Upper lobe of left lung (tissue), 6 donors: ENCODE results near the gene ENTPD5. TPM values are rescaled to one million over a fixed set of nuclear protein-coding genes. Genes with fewer than 3 reads are reported as not detected.

Experiments used
- ATAC-seq, 2 donors: fragments of 200-7000 bp; cut with Tn5 transposase; one replicate each; pipeline ENCODE4 v1.9.1; 2022; ENCODE audit warnings: mild to moderate bottlenecking in 2 of 2, moderate library complexity in 2 of 2; ENCODE audit not compliant: low FRiP score in 2 of 2
- DNase-seq, 2 donors: peaks; one replicate each; pipeline ENCODE4 v3.0.0-alpha.2; 2019 to 2020
- H3K27ac ChIP-seq, 4 donors: fragments of 200-600 bp; sonication (generic); one replicate each; pipeline ENCODE4 v1.5.1; 2016 to 2019
- H3K27me3 ChIP-seq, 4 donors: fragments of 200-600 bp; sonication (generic); one replicate each; pipeline ENCODE4 v1.5.1; 2017 to 2019
- H3K36me3 ChIP-seq, 4 donors: fragments of 200-600 bp; sonication (generic); one replicate each; pipeline ENCODE4 v1.5.1; 2016 to 2019
- H3K4me1 ChIP-seq, 4 donors: fragments of 200-600 bp; sonication (generic); one replicate each; pipeline ENCODE4 v1.5.1; 2018 to 2019
- H3K4me3 ChIP-seq, 4 donors: fragments of 200-600 bp; sonication (generic); one replicate each; pipeline ENCODE4 v1.5.1; 2017 to 2019; ENCODE audit warnings: mild to moderate bottlenecking in 2 of 4, moderate library complexity in 1 of 4
- H3K9me3 ChIP-seq, 4 donors: fragments of 200-600 bp; sonication (generic); one replicate each; pipeline ENCODE4 v1.5.1; 2018 to 2019
- EP300 ChIP-seq, 4 donors: sonication (generic); formaldehyde crosslinking; IDR thresholded peaks; one replicate each; pipeline ENCODE4 v1.5.1; 2017; ENCODE audit warnings: antibody characterized with exemption in 4 of 4, control low read depth in 2 of 4
- POLR2A ChIP-seq, 4 donors: fragments of 450-650 bp; IDR thresholded peaks; one replicate each; pipeline ENCODE4 v1.5.1; 2016 to 2017; ENCODE audit warnings: antibody characterized with exemption in 4 of 4, mild to moderate bottlenecking in 2 of 4
- POLR2AphosphoS5 ChIP-seq, 2 donors: sonication (generic); formaldehyde crosslinking; IDR thresholded peaks; one replicate each; pipeline ENCODE4 v1.5.1; 2017; ENCODE audit warnings: antibody characterized with exemption in 2 of 2
- WGBS, 2 donors: methylation state at CpG; one replicate each; pipeline ENCODE4 v1.1.5; 2017 to 2018; 5-methylcytosine and 5-hydroxymethylcytosine counted together
- small RNA-seq, 4 donors: library from RNA; depleted of rRNA; stranded (forward); fragments of <200 nt; gene quantifications; one replicate each; pipeline ENCODE3, GENCODE V24; 2016
- total RNA-seq, 6 donors: library from RNA; depleted of rRNA in 4 of 6; stranded (reverse); fragments of >200 nt in 4 of 6; gene quantifications; one replicate each; pipeline versions ENCODE4 v1.1.0 to v1.2.1, GENCODE V29; 2016 to 2021
- TF ChIP-seq, protein P1 (sequence below), 6 experiments: fragments of 450-650 bp in 4 of 6; fragments of 200-600 bp in 2 of 6; sonication (generic) in 2 of 6; IDR thresholded peaks; one replicate each; pipeline ENCODE4 v1.5.1; 2016 to 2019; ENCODE audit warnings: antibody characterized with exemption in 6 of 6
- donor health status: DM: no; HTN: no; CAD: no; lungs with moderate emphysema.
- donor health status: DM: no; HTN: yes; CAD: no; lungs with severe emphysema.

ENTPD5 gene
- total RNA-seq, 6 donors from 2014 or later = 5.2 to 22.0 (median 12.9) TPM

DNA sequence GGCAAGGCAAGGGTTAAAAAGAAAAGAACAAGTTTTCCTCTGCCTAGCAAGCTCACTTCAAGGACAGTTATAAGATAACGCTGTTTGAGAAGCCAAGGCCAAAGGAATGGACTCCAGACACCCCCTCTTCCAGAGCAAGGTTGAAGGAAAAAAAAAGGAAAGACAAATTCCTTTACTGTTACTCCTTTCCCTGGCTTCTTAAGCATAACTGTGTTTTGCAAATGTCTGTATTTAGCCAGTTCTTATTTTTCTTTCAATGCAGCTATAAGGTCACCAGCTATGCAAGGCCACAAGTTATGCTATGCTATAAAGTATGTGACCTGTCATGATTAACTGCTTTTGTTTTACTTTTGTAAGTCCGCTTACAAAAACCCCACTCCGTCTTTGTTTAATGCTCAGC lies 105.8 kb downstream of the ENTPD5 start:
- no peak for ATAC-seq
- TF ChIP-seq POLR2A (IDR thresholded peaks at IDR 0.05) (no peak), EP300 (IDR thresholded peaks at IDR 0.05) (no peak), POLR2AphosphoS5 (IDR thresholded peaks at IDR 0.05) (no peak)
- TF ChIP-seq, protein P1, sequence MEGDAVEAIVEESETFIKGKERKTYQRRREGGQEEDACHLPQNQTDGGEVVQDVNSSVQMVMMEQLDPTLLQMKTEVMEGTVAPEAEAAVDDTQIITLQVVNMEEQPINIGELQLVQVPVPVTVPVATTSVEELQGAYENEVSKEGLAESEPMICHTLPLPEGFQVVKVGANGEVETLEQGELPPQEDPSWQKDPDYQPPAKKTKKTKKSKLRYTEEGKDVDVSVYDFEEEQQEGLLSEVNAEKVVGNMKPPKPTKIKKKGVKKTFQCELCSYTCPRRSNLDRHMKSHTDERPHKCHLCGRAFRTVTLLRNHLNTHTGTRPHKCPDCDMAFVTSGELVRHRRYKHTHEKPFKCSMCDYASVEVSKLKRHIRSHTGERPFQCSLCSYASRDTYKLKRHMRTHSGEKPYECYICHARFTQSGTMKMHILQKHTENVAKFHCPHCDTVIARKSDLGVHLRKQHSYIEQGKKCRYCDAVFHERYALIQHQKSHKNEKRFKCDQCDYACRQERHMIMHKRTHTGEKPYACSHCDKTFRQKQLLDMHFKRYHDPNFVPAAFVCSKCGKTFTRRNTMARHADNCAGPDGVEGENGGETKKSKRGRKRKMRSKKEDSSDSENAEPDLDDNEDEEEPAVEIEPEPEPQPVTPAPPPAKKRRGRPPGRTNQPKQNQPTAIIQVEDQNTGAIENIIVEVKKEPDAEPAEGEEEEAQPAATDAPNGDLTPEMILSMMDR (IDR thresholded peaks at IDR 0.05) = no peak
- no peak overlapping the region for H3K4me3 ChIP-seq
- no peaks in the 10 kb centered on the region for H3K4me1 ChIP-seq
- peaks cover 27 to 85% (median 60%) of the 10 kb centered on the region in 4 donors for H3K36me3 ChIP-seq
- DNase-seq = no peak
- H3K27ac ChIP-seq = no peak overlapping the region
- 92% methylated on average over 3 of the region's 3 CpGs for WGBS, 2 donors
- no peaks in the 10 kb centered on the region for H3K9me3 ChIP-seq
- no peaks in the 10 kb centered on the region for H3K27me3 ChIP-seq

DNA sequence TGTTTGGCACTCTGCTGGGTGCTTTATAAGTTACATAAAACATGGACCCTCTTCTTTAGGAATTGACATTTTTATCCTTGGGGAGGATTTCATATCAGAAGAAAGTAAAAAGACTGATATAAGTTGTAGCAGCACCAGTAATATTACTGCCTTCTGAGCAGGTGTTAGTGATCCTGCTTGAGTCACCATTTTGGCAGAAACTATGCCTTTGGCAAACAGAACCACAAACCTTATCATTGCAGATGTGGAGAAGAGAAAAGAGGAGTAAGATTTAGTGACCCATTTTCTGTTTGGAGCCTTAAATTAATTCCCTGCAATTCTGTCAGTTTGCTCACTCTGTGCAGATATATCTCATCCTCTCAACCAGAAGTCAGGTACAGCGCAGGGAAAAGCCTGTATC lies 109.4 kb downstream of the ENTPD5 start:
- no peaks in the 10 kb centered on the region for H3K9me3 ChIP-seq
- H3K4me3 ChIP-seq = no peak overlapping the region
- peaks cover 35 to 93% (median 77%) of the 10 kb centered on the region in 4 donors for H3K36me3 ChIP-seq
- H3K27ac ChIP-seq = no peak overlapping the region
- DNase-seq = no peak
- 100% methylated on average over 1 of the region's 1 CpG for WGBS, 2 donors
- ATAC-seq = no peak
- TF ChIP-seq POLR2A (IDR thresholded peaks at IDR 0.05) (no peak), POLR2AphosphoS5 (IDR thresholded peaks at IDR 0.05) (no peak), EP300 (IDR thresholded peaks at IDR 0.05) (no peak)
- TF ChIP-seq, protein P1 (IDR thresholded peaks at IDR 0.05) = no peak
- H3K27me3 ChIP-seq = no peaks in the 10 kb centered on the region
- no peaks in the 10 kb centered on the region for H3K4me1 ChIP-seq

Small RNAs within 50 kb of the gene (small RNA-seq; reads per million reads assigned to genes)
- 0 to 0.07 (median 0) reads per million in 4 donors for gene AC005480.2

Other genes with a start within 250 kb of the ENTPD5 start
- gene PTGR2, start 167.5 kb downstream of the ENTPD5 start, total RNA-seq = 10 to 100 TPM in 3 of 6 donors, 1 to 10 TPM in 3; 4.3 to 15.0 (median 8.8) TPM
- 10 to 100 TPM; 23.4 to 80.7 (median 42.5) TPM for gene ZNF410, start 132.4 kb downstream of the ENTPD5 start, total RNA-seq
- gene FAM161B, start 69.2 kb downstream of the ENTPD5 start, total RNA-seq = 1 to 10 TPM; 2.6 to 6.2 (median 4.0) TPM
- 100 to 1,000 TPM in 1 of 6 donors, 10 to 100 TPM in 5; 16.9 to 108 (median 23.7) TPM for gene COQ6, start 69.0 kb downstream of the ENTPD5 start, total RNA-seq
- gene BBOF1, start 61 bp upstream of the ENTPD5 start, total RNA-seq = 10 to 100 TPM in 3 of 6 donors, 1 to 10 TPM in 3; 4.4 to 35.1 (median 10.0) TPM
- 10 to 100 TPM; 10.4 to 48.0 (median 30.5) TPM for gene ALDH6A1, start 65.2 kb upstream of the ENTPD5 start, total RNA-seq
- 1 to 10 TPM; 5.8 to 9.7 (median 8.8) TPM for gene LIN52, start 65.7 kb upstream of the ENTPD5 start, total RNA-seq
- gene VSX2, start 220.2 kb upstream of the ENTPD5 start, total RNA-seq = under 1 TPM in 1 of 6 donors, not detected in 5; 0.30 TPM